ENCODE results near the gene ADGRL3. TPM values are rescaled to one million over a fixed set of nuclear protein-coding genes. Genes with fewer than 3 reads are reported as not detected.
"Not testable (repeated sequence)": the region's sequence is repeated elsewhere in the genome, so short reads cannot be mapped to it uniquely, and the experiment has no call there.

The ADGRL3 gene
- total and polyA plus RNA-seq, 8 donors: 0.08 to 1.4 (median 0.24) TPM

- TF ChIP-seq CTCF (IDR thresholded peaks at IDR 0.05): no peak
- intact Hi-C loops (cut with DNase I): no loop called here
- Histone ChIP-seq H3K4me3 (no peak overlapping the region), H3K4me1 (no peaks in the 10 kb centered on the region), H3K27me3 (no peaks in the 10 kb centered on the region), H3K36me3 (no peaks in the 10 kb centered on the region), H3K9me3 (no peaks in the 10 kb centered on the region), H3K27ac (no peak overlapping the region)
- FAIRE-seq (no peak), DNase-seq (no peak), ATAC-seq (no peak)
- 67 to 89% methylated on average over 1 of the region's 1 CpG for WGBS, 2 donors
These were observed 759.0 kb downstream of the ADGRL3 start for GRCh38 chr4:61959087-61959486.

DNA sequence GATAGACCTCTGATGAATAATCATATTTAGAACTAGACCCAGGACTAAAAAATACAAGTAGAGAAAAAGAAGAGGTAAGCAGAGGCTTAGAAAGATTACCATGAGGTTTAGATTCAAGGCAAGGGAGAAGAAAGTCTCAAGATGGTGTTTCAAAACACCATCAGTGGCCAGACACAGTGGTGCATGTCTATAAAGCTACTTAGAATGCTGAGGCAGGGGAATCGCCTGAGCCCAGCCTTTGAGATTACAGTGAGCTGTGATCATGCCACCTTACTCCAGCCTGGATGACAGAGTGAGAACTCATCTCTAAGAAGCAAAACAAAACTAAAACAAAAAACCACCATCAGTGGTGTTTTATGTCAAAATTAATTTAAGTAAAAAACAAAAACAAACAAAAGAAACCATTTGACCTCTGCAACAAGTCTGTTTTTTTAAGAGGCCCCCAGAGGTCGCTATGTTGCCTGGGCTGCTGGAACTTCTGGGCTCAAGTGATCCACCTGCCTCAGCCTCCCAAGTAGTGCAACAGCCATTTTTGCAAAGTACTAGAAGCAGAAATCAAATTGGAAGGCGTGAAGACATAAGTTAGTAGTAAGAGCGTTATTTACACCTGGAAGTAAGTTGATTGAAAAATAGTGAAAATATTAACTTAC is 784.3 kb downstream of the ADGRL3 start:
- TF ChIP-seq CTCF (IDR thresholded peaks at IDR 0.05): no peak
- 56 to 67% methylated on average over 4 of the region's 4 CpGs for WGBS, 2 donors
- Histone ChIP-seq H3K27ac (no peak overlapping the region), H3K27me3 (no peaks in the 10 kb centered on the region), H3K4me1 (no peaks in the 10 kb centered on the region), H3K9me3 (no peaks in the 10 kb centered on the region), H3K4me3 (no peak overlapping the region), H3K36me3 (no peaks in the 10 kb centered on the region)
- ATAC-seq (no peak), DNase-seq (no peak), FAIRE-seq (no peak)
- intact Hi-C loops (cut with DNase I): no loop called here

DNA sequence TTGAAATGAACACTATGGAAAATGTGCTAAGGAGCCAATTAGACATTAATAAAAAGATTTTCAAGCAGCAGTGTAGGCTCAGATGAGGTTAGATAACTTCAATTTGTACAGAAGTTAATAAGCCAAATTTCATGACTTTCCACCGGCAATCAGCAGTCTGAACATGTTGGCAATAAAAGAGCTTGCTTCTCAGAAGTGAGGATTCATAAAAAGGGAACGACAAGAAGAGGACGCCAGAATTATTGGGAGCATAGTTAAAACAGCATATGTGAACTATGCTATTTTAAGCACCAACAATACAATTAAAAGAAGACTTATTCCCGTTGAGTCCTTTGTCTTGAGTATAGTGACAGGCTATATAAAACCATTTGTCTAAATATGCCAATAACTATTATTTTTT is 785.3 kb downstream of the ADGRL3 start:
- Histone ChIP-seq H3K4me3 (no peak overlapping the region), H3K27me3 (no peaks in the 10 kb centered on the region), H3K4me1 (no peaks in the 10 kb centered on the region), H3K27ac (no peak overlapping the region), H3K36me3 (no peaks in the 10 kb centered on the region), H3K9me3 (no peaks in the 10 kb centered on the region)
- ATAC-seq (no peak), FAIRE-seq (no peak), DNase-seq (no peak)
- intact Hi-C loops (cut with DNase I): no loop called here
- 57 to 71% methylated on average over 4 of the region's 4 CpGs for WGBS, 2 donors
- TF ChIP-seq CTCF (IDR thresholded peaks at IDR 0.05): no peak

- H3K4me3 ChIP-seq; H3K36me3 ChIP-seq; H3K9me3 ChIP-seq; H3K4me1 ChIP-seq; FAIRE-seq; ATAC-seq; H3K27me3 ChIP-seq; intact Hi-C loops (cut with DNase I); H3K27ac ChIP-seq; DNase-seq: not testable (repeated sequence)
- WGBS, 2 donors: 79 to 89% methylated on average over 7 of the region's 7 CpGs
These were observed 786.8 kb downstream of the ADGRL3 start for GRCh38 chr4:61986929-61987328.

DNA sequence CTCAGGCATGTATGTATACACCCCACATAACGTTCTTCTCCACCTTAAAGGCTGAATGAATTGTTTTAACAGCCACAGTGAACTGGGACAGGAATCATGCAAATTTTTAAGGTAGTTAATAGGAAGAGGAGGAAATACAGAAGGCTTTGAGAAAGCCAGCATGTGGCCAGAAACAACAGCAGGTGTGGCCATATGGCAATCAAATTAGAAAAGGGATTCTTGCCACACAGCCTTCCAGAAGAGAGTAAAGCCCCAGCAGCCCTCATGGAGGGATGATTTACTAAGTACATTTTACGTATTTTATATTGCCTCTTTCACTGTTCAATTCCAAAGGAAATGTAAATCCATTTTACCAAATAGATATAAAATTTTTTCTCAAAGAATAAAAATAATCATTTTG is 792.2 kb downstream of the ADGRL3 start:
- 40 to 41% methylated on average over 2 of the region's 2 CpGs for WGBS, 2 donors
- no peaks in the 10 kb centered on the region for H3K27me3 ChIP-seq
- no peak overlapping the region for H3K4me3 ChIP-seq
- intact Hi-C loops (cut with DNase I): no loop called here
- FAIRE-seq (no peak), DNase-seq (no peak), ATAC-seq (no peak)
- H3K27ac ChIP-seq: no peak overlapping the region
- no peaks in the 10 kb centered on the region for H3K9me3 ChIP-seq
- no peak for TF ChIP-seq CTCF (IDR thresholded peaks at IDR 0.05)
- no peaks in the 10 kb centered on the region for H3K4me1 ChIP-seq
- no peaks in the 10 kb centered on the region for H3K36me3 ChIP-seq

All from pancreas (tissue), 10 donors.